Measurements from ENCODE around the gene CACNA1H.
"Not testable (repeated sequence)": the region's sequence is repeated elsewhere in the genome, so short reads cannot be mapped to it uniquely, and the experiment has no call there.

Gene CACNA1H

DNA sequence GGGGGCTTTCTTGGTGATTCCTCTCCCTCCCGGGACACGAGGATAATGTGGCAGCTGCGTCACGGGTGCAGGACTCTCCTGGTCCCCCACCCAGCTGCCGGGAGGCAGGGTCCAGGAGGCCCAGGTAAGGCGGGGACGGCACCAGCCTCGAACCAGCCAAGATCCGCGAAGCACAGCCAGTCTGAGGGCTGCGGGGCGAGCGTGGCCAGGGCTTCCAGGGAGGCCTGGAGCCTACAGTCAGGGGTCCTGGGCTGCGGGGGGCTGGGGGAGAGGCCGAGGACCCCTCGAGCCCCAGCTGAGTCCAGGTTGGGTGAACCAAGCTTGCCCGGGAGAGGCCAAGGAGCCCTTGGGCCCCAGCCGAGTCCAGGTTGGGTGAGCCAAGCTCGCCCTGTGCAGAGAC lies 112.9 kb downstream of the CACNA1H start:
- peaks cover 6% of the 10 kb centered on the region; the same call in 1 of the 2 replicates for H3K9me3 ChIP-seq (ENCODE audit: control insufficient read depth, insufficient read depth, low read length)
- no peak overlapping the region for H3K4me3 ChIP-seq (ENCODE audit: low read length)
- H4K20me1 ChIP-seq (ENCODE audit: control insufficient read depth, insufficient read depth, low read depth, low read length), result no peaks in the 10 kb centered on the region
- peaks cover 4% of the 10 kb centered on the region for H3F3A ChIP-seq (ENCODE audit: control insufficient read depth, insufficient read depth)
- no peaks in the 10 kb centered on the region for H3K79me2 ChIP-seq (ENCODE audit: control insufficient read depth, low read length)
- TF ChIP-seq EZH2phosphoT487 (IDR thresholded peaks at IDR 0.05; ENCODE audit: borderline replicate concordance, low read length) (no peak), CTCF (IDR thresholded peaks at IDR 0.05; ENCODE audit: low read depth, low read length, poor library complexity, severe bottlenecking) (no peak)
- H3K27me3 ChIP-seq (ENCODE audit: control insufficient read depth, low read length), result peaks cover 5% of the 10 kb centered on the region; the same call in 1 of the 2 replicates
- no peaks in the 10 kb centered on the region for H3K36me3 ChIP-seq (ENCODE audit: control insufficient read depth, low read length)
- H3K27ac ChIP-seq (ENCODE audit: low read depth, low read length), result no peak overlapping the region
- H3K4me1 ChIP-seq (ENCODE audit: control insufficient read depth, low read length), result peaks cover under 1% of the 10 kb centered on the region
- no peak overlapping the region for H3K4me2 ChIP-seq (ENCODE audit: low read length)
- H3K9me2 ChIP-seq (replicated peaks; ENCODE audit: control insufficient read depth, low read length), result no peaks in the 10 kb centered on the region

DNA sequence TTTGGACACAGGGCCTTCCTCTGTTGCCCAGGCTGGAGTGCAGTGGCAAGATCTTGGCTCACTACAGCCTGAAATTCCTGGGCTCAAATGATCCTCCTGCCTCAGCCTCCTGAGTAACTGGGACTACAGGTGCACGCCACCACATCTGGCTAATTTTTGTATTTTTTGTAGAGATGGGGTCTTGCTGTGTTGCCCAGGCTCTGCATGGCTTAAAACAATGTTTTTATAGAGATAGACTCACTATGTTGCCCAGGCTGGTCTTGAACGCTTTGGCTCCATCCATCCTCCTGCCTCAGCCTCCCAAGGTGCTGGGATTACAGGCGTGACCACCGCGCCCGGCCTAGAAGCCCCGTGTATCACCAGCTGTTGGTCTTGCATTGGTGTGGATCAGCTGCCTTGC lies 116.5 kb downstream of the CACNA1H start:
- not testable (repeated sequence) for H3F3A ChIP-seq (ENCODE audit: control insufficient read depth, insufficient read depth); H3K4me2 ChIP-seq (ENCODE audit: low read length); H3K27ac ChIP-seq (ENCODE audit: low read depth, low read length); H3K27me3 ChIP-seq (ENCODE audit: control insufficient read depth, low read length); H3K9me3 ChIP-seq (ENCODE audit: control insufficient read depth, insufficient read depth, low read length); H4K20me1 ChIP-seq (ENCODE audit: control insufficient read depth, insufficient read depth, low read depth, low read length); H3K4me3 ChIP-seq (ENCODE audit: low read length); H3K36me3 ChIP-seq (ENCODE audit: control insufficient read depth, low read length); H3K79me2 ChIP-seq (ENCODE audit: control insufficient read depth, low read length); H3K9me2 ChIP-seq (replicated peaks; ENCODE audit: control insufficient read depth, low read length)
- peaks cover 22% of the 10 kb centered on the region for H3K4me1 ChIP-seq (ENCODE audit: control insufficient read depth, low read length)

DNA sequence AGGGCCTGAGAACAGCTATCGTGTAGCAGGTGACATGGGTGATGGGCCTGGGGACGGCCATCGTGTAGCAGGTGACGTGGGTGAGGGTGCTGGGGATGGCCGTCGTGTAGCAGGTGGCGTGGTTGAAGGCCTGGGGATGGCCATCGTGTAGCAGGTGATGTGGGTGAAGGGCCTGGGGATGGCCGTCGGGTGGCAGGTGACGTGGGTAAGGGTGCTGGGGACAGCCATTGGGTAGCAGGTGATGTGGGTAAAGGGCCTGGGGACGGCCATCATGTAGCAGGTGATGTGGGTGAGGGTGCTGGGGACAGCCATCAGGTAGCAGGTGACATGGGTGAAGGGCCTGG lies 118.4 kb downstream of the CACNA1H start:
- Histone ChIP-seq H4K20me1 (ENCODE audit: control insufficient read depth, insufficient read depth, low read depth, low read length) (peaks cover 6% of the 10 kb centered on the region; the same call in 1 of the 2 replicates), H3K9me3 (ENCODE audit: control insufficient read depth, insufficient read depth, low read length) (no peaks in the 10 kb centered on the region), H3K4me3 (ENCODE audit: low read length) (peak overlapping the region; percentile 31), H3K27me3 (ENCODE audit: control insufficient read depth, low read length) (no peaks in the 10 kb centered on the region), H3K4me1 (ENCODE audit: control insufficient read depth, low read length) (peaks cover 22% of the 10 kb centered on the region), H3K9me2 (replicated peaks; ENCODE audit: control insufficient read depth, low read length) (no peaks in the 10 kb centered on the region), H3F3A (ENCODE audit: control insufficient read depth, insufficient read depth) (peaks cover 5% of the 10 kb centered on the region), H3K79me2 (ENCODE audit: control insufficient read depth, low read length) (no peaks in the 10 kb centered on the region), H3K27ac (ENCODE audit: low read depth, low read length) (no peak overlapping the region), H3K36me3 (ENCODE audit: control insufficient read depth, low read length) (no peaks in the 10 kb centered on the region), H3K4me2 (ENCODE audit: low read length) (peak overlapping the region; percentile 95)
- no peak for TF ChIP-seq CTCF (IDR thresholded peaks at IDR 0.05; ENCODE audit: low read depth, low read length, poor library complexity, severe bottlenecking)
- TF ChIP-seq EZH2phosphoT487 (IDR thresholded peaks at IDR 0.05; ENCODE audit: borderline replicate concordance, low read length), result no peak

Data from DOHH2 (cell line).